HG02938 (cell line): ENCODE measurements around the gene SLC25A41.
A peak's percentile ranks its signal among the peaks of the same experiment; 100 is the strongest.

Experiments
- ATAC-seq: cut with Tn5 transposase; IDR thresholded peaks from one replicate; pipeline ENCODE4 v1.9.1; 2021; ENCODE audit warnings: mild to moderate bottlenecking, moderate library complexity; ENCODE audit not compliant: unreplicated experiment

The SLC25A41 gene

GRCh38 chr19:6460099-6460884 lies 26.7 kb upstream of the SLC25A41 start:
- ATAC-seq = peak; percentile 55

- no peak for ATAC-seq
Measured at GRCh38 chr19:6459262-6460098, 25.9 kb upstream of the SLC25A41 start, which contains the start of gene SLC25A23. Gene SLC25A23 (minus strand): TSS chr19:6459792. CDS start chr19:6459628, 164 bp downstream.

GRCh38 chr19:6458695-6459261 lies 25.2 kb upstream of the SLC25A41 start:
- ATAC-seq = no peak

GRCh38 chr19:6457958-6458694 lies 24.6 kb upstream of the SLC25A41 start:
- ATAC-seq = no peak

GRCh38 chr19:6455924-6456323 lies 22.4 kb upstream of the SLC25A41 start:
- ATAC-seq = no peak

- ATAC-seq = no peak
Measured at GRCh38 chr19:6453951-6454565, 20.5 kb upstream of the SLC25A41 start.

- no peak for ATAC-seq
Measured at GRCh38 chr19:6452899-6453298, 19.3 kb upstream of the SLC25A41 start.

DNA sequence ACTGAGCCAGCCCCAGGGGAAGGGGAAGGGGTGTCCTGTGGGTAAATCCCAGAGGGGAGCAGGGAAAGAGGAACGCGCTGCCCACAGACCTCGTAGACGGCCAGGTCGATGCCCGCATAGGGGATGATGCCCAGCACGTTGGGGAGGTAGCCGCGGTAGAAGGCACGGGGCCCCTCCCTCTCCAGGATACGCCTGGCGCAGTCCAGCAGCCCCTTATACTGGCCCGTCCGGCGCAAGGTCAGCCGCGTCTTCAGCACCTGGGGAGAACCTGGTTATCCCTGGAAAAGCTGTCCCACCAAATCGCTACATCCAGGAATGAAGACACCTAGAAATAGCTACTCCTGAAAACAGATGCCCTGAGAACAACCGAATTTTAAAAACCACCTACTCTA lies 18.7 kb upstream of the SLC25A41 start:
- no peak for ATAC-seq

- no peak for ATAC-seq
Measured at GRCh38 chr19:6451583-6452222, 18.1 kb upstream of the SLC25A41 start.

GRCh38 chr19:6450166-6450565 lies 16.6 kb upstream of the SLC25A41 start:
- ATAC-seq = no peak

DNA sequence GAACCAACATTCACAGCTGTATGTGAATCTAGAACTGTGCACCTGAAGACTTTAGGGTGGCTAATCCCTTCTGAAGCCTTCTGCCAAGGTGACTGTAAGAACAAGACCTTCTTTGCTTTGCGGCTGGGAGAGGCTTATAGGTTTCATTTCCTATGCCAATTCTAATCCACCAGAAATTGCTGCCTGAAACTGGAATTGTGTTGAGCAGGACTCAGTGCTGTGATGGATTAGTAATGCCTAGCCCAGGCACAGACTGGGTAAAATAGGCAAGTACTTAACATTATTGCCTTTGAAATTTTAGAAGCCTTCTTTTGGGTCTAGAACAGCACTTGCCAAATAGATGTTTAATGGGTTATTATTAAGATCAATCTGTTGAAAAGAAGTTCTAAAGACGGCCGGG lies 14.5 kb upstream of the SLC25A41 start:
- no peak for ATAC-seq

- no peak for ATAC-seq
Measured at GRCh38 chr19:6446452-6446851, 12.9 kb upstream of the SLC25A41 start.

GRCh38 chr19:6443986-6444385 lies 10.4 kb upstream of the SLC25A41 start:
- ATAC-seq = no peak

- no peak for ATAC-seq
Measured at GRCh38 chr19:6442087-6442688, 8.6 kb upstream of the SLC25A41 start.

DNA sequence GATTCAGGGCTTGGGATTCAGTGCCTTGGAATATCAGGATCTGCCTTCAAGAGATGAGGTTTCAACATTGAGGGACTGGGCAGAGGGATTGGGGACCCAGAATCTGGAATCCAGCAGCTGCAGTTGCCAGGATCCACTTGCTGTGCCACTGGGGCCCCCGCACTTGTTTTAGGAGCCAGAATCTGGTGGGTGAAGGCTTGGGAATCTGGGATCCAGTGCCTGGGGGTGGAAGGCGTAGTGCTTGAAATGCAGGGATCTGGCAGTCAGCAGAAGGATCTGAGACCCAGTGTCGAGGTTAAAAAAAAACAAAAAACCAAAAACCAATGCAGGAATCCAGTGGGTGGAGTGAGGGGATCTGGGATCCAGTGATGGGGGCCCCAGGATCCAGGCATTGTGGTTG lies 7.3 kb upstream of the SLC25A41 start:
- ATAC-seq = no peak

GRCh38 chr19:6439743-6440142 lies 6.2 kb upstream of the SLC25A41 start:
- no peak for ATAC-seq

DNA sequence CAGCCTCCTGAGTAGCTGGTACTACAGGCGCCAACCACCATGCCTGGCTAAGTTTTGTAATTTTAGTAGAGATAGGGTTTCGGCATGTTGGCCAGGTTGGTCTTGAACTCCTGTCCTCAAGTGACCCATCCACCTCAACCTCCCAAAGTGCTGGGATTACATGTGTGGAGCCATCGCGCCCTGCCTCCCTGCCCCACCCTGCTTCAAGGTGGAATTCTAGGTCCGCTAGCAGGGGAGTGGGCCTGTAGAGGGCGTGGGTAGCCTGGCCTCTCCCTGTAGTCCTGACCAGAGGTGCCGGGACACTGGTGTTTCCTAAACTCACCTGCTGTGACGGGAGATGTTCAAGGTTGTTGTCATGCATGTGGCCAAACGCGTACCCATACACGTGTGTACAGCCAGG lies 398 bp downstream of the SLC25A41 start:
- ATAC-seq = no peak

DNA sequence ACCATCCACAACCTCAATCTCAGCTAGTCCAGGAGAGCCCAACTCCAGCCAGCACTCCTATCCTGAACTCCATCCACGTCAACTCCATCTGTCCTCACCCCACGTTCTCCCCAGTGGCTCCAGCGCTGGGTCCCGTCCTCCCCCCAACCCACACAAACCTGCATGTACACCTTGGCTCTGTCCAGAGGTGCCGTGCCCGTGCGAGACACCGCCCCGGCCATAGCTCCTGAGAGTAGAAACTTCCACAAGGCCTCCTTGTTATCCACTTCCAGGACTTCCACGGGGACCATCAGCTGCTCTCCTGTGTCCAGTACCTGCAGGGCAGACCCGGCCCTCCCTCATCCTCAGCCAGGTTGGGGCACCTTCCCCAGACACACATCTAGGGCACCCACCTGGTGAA lies 1.7 kb downstream of the SLC25A41 start:
- no peak for ATAC-seq

GRCh38 chr19:6429419-6430221 lies 3.9 kb downstream of the SLC25A41 start:
- ATAC-seq = no peak
